ENCODE data around the gene ROCK2.
A peak's percentile ranks its signal among the peaks of the same experiment; 100 is the strongest.

ROCK2 gene

GRCh38 chr2:11366326-11366741 is 21.9 kb upstream of the ROCK2 start:
- DNase-seq = no peak

GRCh38 chr2:11365096-11365879 is 20.9 kb upstream of the ROCK2 start:
- no peak for DNase-seq

- DNase-seq = no peak
These were observed 20.1 kb upstream of the ROCK2 start for GRCh38 chr2:11364565-11364887.

DNA sequence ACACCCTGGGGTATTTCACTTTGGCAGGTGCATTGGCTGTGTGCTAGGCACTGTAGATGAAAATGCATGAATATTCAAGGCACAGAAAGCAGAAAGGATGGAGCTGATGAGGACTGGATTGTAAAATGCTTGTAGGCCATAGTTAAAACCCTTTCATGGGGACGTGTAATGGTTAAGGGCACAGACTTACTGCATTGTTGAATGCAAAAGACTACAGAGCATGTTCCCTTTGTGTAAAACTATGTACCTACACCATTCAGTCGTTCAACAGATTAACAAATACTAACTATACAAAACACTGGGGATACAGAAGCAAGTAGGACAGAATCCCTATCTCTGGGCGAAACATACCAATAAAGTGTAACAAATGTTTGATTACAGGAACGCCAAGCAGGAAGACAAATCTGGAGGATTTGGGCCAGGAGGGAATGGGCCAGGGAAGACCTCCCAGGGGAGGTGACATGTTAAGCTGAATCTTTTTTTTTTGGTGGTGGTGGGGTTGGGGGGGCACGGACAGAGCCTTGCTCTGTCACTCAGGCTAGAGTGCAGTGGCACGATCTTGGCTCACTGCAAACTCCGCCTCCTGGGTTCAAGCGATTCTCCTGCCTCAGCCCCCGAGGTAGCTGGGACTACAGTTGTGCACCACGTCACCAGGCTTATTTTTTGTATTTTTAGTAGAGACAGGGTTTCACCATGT is 19.6 kb upstream of the ROCK2 start:
- no peak for DNase-seq

DNA sequence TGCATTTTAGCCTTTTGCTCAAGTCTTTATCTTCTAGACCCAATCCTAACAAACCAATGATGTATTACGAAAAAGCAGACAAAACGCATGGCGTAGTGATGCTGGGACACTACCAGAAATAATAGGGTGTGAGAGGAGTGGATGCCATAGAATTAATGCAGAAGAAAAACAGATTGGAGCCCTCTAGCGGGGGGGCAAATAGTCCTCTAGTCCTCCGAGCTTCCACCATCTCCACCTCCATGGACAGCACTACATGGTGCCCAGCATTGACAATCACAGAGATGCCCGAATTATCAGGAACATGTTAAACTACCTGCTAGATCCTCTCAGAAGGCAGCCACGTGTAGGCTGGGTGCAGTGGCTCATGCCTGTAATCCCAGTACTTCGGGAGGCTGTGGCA is 15.4 kb upstream of the ROCK2 start:
- DNase-seq = no peak

DNA sequence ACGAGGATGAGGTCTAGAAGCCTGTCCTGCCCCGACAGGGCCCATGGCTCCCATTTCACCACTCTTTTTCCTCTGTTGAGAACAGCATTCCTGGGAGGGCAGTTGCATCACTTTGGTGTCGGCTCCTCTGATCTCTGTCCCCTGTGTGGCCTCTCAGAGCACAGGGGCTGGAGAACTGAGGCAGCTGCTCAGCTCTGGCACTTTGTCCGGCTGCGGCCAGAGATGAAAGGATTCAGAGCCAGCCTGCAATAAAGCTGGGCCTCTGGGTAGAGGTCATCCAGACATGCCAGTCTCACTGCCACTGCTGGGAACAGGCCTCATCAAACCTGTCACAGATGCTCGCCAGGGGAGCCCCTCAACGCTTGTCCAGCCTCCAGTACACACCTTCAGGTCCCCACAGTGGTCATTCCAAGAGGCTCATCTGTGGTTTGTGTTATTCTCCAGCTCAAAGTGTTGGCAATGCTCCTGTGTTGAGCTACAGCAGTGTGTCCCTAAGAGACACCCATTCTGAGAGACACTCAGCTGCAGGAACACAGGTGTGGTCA is 13.1 kb upstream of the ROCK2 start:
- DNase-seq = no peak

- DNase-seq = no peak
These were observed 12.3 kb upstream of the ROCK2 start for GRCh38 chr2:11356764-11357163.

- DNase-seq = no peak
These were observed 11.0 kb upstream of the ROCK2 start for GRCh38 chr2:11355194-11356053.

GRCh38 chr2:11354363-11355154 is 10.1 kb upstream of the ROCK2 start:
- DNase-seq = no peak

GRCh38 chr2:11352781-11353537 is 8.5 kb upstream of the ROCK2 start:
- no peak for DNase-seq

GRCh38 chr2:11348209-11348749 is 3.8 kb upstream of the ROCK2 start:
- no peak for DNase-seq

DNA sequence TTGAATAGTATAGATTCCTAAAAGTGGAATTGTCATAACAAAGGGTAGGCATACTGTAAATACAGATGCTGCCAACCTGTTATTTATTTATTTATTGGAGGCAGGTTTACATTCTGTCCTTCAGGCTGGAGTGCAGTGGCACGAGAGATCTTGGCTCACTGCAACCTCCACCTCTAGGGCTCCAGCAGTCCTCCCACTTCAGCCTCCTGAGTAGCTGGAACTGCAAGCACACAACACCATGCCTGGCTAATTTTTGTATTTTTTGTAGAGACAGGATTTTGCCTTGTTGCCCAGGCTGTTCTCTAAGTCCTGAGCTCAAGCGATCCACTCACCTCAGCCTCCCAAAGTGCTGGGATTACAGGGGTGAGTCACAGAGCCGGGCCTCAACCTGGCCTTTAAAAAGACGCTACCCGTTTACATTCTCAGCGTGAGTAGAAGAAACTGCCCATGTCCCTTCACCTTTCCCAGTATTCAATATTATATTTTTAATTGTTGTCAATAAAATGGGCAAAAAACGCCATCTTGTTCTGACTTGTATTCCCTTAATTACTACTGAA is 3.0 kb upstream of the ROCK2 start:
- no peak for DNase-seq

- no peak for DNase-seq
These were observed 1.6 kb upstream of the ROCK2 start for GRCh38 chr2:11346023-11346482.

- DNase-seq = no peak
These were observed 681 bp upstream of the ROCK2 start for GRCh38 chr2:11344956-11345677.

DNA sequence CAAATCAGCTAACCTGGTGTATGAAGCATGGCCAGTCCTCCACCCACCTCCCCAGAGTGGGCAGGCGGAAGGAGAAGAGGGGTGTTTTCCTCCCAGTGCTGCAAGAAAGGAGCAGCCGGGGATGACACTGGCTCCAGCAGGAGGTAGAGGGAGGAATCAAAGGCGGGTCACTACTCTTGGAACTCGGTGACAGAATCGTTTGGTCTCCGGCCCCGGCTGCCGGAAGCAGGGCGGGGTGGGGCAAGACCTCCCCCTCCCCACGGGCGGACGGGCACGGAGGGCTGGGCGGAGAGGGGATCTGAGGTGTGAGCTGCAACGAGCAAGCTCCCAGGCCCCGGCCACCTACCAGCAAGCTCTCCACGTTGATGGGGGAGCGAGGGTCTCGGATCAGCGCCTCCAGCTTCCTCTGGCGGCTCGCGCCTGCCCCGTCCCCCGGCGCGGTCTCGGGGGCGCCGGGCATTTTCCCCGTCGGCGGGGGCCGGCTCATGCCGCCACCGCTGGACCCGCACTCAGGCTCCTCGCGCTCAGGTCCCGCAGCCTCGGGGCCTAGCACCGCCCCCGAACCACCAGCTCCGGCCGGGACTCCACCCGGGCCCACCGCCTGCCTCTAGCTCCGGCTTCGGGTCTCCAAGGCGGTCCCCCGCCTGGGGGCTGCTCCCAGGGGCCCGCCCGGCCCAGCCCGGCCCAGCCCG is 640 bp downstream of the ROCK2 start:
- DNase-seq = peak; percentile 31

- no peak for DNase-seq
These were observed 1.1 kb downstream of the ROCK2 start for GRCh38 chr2:11343368-11343649.

DNA sequence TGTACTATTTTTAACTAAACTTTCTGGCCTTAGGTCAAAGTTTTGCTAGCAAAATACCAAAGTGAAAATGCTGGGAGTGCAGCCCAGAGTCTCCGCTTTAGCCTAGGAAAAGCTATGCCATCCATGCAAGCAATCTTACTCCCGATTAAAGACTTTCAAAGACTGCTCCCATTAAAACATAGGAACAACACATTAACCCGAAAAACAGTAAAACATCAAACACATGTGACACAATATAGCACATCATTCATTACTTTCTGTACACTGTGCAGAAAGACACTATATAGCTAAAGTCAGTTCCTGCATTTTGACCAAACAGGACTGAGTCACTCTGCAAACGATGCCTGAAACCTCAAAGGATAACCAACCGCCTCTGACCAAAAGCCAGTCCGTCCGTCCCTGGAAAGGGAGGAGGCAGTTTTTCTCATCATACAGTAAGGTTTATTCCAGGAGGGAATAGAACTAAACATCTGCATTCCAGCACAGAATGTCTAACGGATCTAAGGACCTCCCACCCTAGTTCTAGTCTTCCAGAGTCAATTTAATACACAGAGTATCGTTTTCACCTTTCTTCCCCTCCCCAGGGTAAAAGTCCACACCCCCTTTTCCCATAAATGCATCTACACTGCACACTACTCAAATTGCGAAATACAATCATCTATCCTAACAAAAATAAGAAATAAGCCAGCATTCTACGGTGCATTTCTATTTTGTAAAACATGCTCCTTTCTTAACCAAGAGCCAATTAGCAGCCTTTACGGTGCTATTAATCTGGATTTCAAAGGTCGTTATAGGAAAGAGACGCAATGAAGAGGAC is 1.7 kb downstream of the ROCK2 start:
- no peak for DNase-seq

- no peak for DNase-seq
These were observed 3.7 kb downstream of the ROCK2 start for GRCh38 chr2:11340717-11341116.

- DNase-seq = no peak
These were observed 4.8 kb downstream of the ROCK2 start for GRCh38 chr2:11339508-11340083.
